B cell (primary cell): ENCODE results near the gene MAP3K2. TPM values are rescaled to one million over a fixed set of nuclear protein-coding genes. Genes with fewer than 3 reads are reported as not detected.

Experiments used
- ATAC-seq: fragments of 200-7000 bp; cut with Tn5 transposase; one replicate; pipeline ENCODE4 v1.10.0; 2021; ENCODE audit warnings: low read depth, mild to moderate bottlenecking, moderate number of reproducible peaks, moderate library complexity
- CTCF ChIA-PET: fragments of 350-600 bp; sonication (Branson Sonifier 250); formaldehyde crosslinking; loops from one replicate; lab custom pipeline; 2021; ENCODE audit warnings: antibody characterized with exemption, inconsistent platforms; lab: Charles Lee
- POLR2A ChIA-PET: fragments of 350-600 bp; sonication (Branson Sonifier 250); formaldehyde crosslinking; loops from one replicate; lab custom pipeline; 2021; ENCODE audit warnings: antibody characterized with exemption; lab: Charles Lee
- DNase-seq: peaks from one replicate; pipeline ENCODE4 v3.0.0; 2013
- H2AFZ ChIP-seq: 2 replicates; pipeline ENCODE4 v1.6.1; 2012; ENCODE audit warnings: mild to moderate bottlenecking, low read depth, low read length; ENCODE audit not compliant: insufficient read depth, poor library complexity, severe bottlenecking
- H3K27ac ChIP-seq, 2 donors: 1 replicate in 1 of 2; 2 replicates in 1 of 2; pipeline ENCODE4 v1.5.1; 2012 to 2013; ENCODE audit warnings: low read length in 2 of 2, mild to moderate bottlenecking in 2 of 2, moderate library complexity in 1 of 2
- H3K27me3 ChIP-seq, 4 experiments: fragments of 200-600 bp in 1 of 4; sonication (generic) in 1 of 4; replicated peaks in 1 of 4; 1 replicate in 2 of 4; 2 replicates in 2 of 4; pipeline versions ENCODE4 v1.6.1 to v1.7.0; 2013 to 2016; ENCODE audit warnings: low read length in 3 of 4, mild to moderate bottlenecking in 2 of 4, mixed read lengths in 1 of 4, moderate library complexity in 1 of 4; ENCODE audit not compliant: insufficient read depth in 4 of 4, control insufficient read depth in 3 of 4; ENCODE audit errors: control extremely low read depth in 1 of 4
- H3K36me3 ChIP-seq, 2 experiments: replicated peaks in 1 of 2; 1 replicate in 1 of 2; 2 replicates in 1 of 2; pipeline versions ENCODE4 v1.6.1 to v1.7.1; 2013; ENCODE audit warnings: low read length in 1 of 2; ENCODE audit not compliant: insufficient read depth in 2 of 2, control insufficient read depth in 1 of 2; ENCODE audit errors: control extremely low read depth in 1 of 2, extremely low read depth in 1 of 2
- H3K4me1 ChIP-seq, 2 donors: fragments of 200-600 bp in 1 of 2; sonication (generic) in 1 of 2; 1 replicate in 1 of 2; 2 replicates in 1 of 2; pipeline versions ENCODE4 v1.5.1 to v1.6.1; 2013 to 2017; ENCODE audit warnings: low read length in 2 of 2; ENCODE audit not compliant: control insufficient read depth in 2 of 2, insufficient read depth in 2 of 2
- H3K4me2 ChIP-seq: replicated peaks from 2 replicates; pipeline ENCODE3; 2012; ENCODE audit warnings: mild to moderate bottlenecking, low read depth, low read length; ENCODE audit not compliant: poor library complexity, severe bottlenecking
- H3K4me3 ChIP-seq, 5 experiments: fragments of 200-600 bp in 1 of 5; sonication (generic) in 1 of 5; 1 replicate in 3 of 5; 2 replicates in 2 of 5; pipeline versions ENCODE4 v1.5.1 to v1.7.0; 2011 to 2016; ENCODE audit warnings: low read length in 4 of 5, mild to moderate bottlenecking in 4 of 5, low read depth in 2 of 5, control low read depth in 1 of 5, moderate library complexity in 1 of 5; ENCODE audit not compliant: insufficient read depth in 1 of 5; ENCODE audit errors: control extremely low read depth in 1 of 5, extremely low read depth in 1 of 5
- H3K79me2 ChIP-seq: fragments of 200-600 bp; sonication (generic); one replicate; pipeline ENCODE4 v1.6.0; 2016; ENCODE audit warnings: low read length; ENCODE audit not compliant: control insufficient read depth, insufficient read depth
- H3K9ac ChIP-seq: fragments of 200-600 bp; sonication (generic); 2 replicates; pipeline ENCODE4 v1.6.1; 2017; ENCODE audit warnings: mild to moderate bottlenecking, low read length, moderate library complexity
- H3K9me3 ChIP-seq, 3 donors: one replicate each; pipeline versions ENCODE4 v1.6.1 to v1.7.1; 2013; ENCODE audit warnings: low read length in 2 of 3; ENCODE audit not compliant: control insufficient read depth in 2 of 3, insufficient read depth in 1 of 3; ENCODE audit errors: control extremely low read depth in 1 of 3
- H4K20me1 ChIP-seq: 2 replicates; pipeline ENCODE4 v1.6.0; 2012; ENCODE audit warnings: mild to moderate bottlenecking, low read length; ENCODE audit not compliant: insufficient read depth, control insufficient read depth, poor library complexity, severe bottlenecking
- H3K27ac Mint-ChIP-seq: one replicate; pipeline ENCODE4 v1.8.0; 2021; ENCODE audit warnings: mixed read lengths
- H3K27me3 Mint-ChIP-seq: one replicate; pipeline ENCODE4 v1.8.0; 2021; ENCODE audit warnings: mixed read lengths
- H3K4me1 Mint-ChIP-seq: one replicate; pipeline ENCODE4 v1.8.0; 2021; ENCODE audit warnings: mixed read lengths
- H3K4me3 Mint-ChIP-seq: one replicate; pipeline ENCODE4 v1.8.0; 2021; ENCODE audit warnings: mixed read lengths
- H3K9me3 Mint-ChIP-seq: one replicate; pipeline ENCODE4 v1.8.0; 2022; ENCODE audit warnings: mixed read lengths; ENCODE audit not compliant: insufficient read depth
- CTCF ChIP-seq: fragments of 200-600 bp; IDR thresholded peaks from one replicate; pipeline ENCODE4 v1.8.0; 2022; ENCODE audit warnings: antibody characterized with exemption, mild to moderate bottlenecking
- EZH2 ChIP-seq: IDR thresholded peaks from 2 replicates; pipeline ENCODE4 v1.6.1; 2012; ENCODE audit warnings: borderline replicate concordance, low read depth, mild to moderate bottlenecking, moderate library complexity, low read length; ENCODE audit not compliant: insufficient read depth, poor library complexity, severe bottlenecking
- WGBS: methylation state at CpG from one replicate; pipeline ENCODE4 v1.1.5; 2013; ENCODE audit warnings: missing lambda C conversion rate; ENCODE audit not compliant: insufficient coverage; 5-methylcytosine and 5-hydroxymethylcytosine counted together
- intact Hi-C: fragments of 100-400 bp; cut with micrococcal nuclease; formaldehyde crosslinking; loops from one replicate; pipeline ENCODE4 v1.10.0; 2022
- polyA plus RNA-seq: library from polyadenylated mRNA; depleted of rRNA; stranded (reverse); fragments of >200 nt; gene quantifications from 2 replicates; pipeline ENCODE4 v1.2.3, GENCODE V29; 2012
- total RNA-seq, 2 donors: library from RNA; stranded (reverse); fragments of 120-200 nt in 1 of 2; gene quantifications; 1 replicate in 1 of 2; 2 replicates in 1 of 2; pipeline versions ENCODE4 v1.2.3 to v1.2.4, GENCODE V29; 2013 to 2022

Gene MAP3K2
- total and polyA plus RNA-seq, 2 donors (not counting 1 experiment from before 2014, with no cell fraction given): 9.9 to 118 TPM

- Mint-ChIP-seq H3K4me1 (peaks cover 16% of the 10 kb centered on the region), H3K27me3 (no peaks in the 10 kb centered on the region), H3K27ac (no peak overlapping the region), H3K9me3 (no peaks in the 10 kb centered on the region), H3K4me3 (no peak overlapping the region)
- H3K4me3 ChIP-seq: no peak overlapping the region
- no peak for DNase-seq
- no peaks in the 10 kb centered on the region for H3K79me2 ChIP-seq
- H3K27me3 ChIP-seq: no peaks in the 10 kb centered on the region
- H3K36me3 ChIP-seq: peaks cover 13 to 70% of the 10 kb centered on the region in 2 experiments
- peaks cover 8% of the 10 kb centered on the region for H4K20me1 ChIP-seq
- WGBS: 50% methylated on average over 2 of the region's 2 CpGs
- intact Hi-C loops: no loop called here
- H2AFZ ChIP-seq: no peak overlapping the region
- ATAC-seq: no peak
- ChIA-PET POLR2A (no interaction called here), CTCF (interaction anchor here (0.9 to 1.1 kb wide), 2 partner anchors 9 to 209 kb away, joined by 3 read pairs; no protein-coding TSS in a partner anchor)
- no peak overlapping the region for H3K4me2 ChIP-seq
- TF ChIP-seq CTCF (no peak), EZH2 (no peak)
- H3K4me1 ChIP-seq: peaks cover 0 to 4% of the 10 kb centered on the region in 2 donors
- no peak overlapping the region for H3K27ac ChIP-seq
- no peak overlapping the region for H3K9ac ChIP-seq
- H3K9me3 ChIP-seq: no peaks in the 10 kb centered on the region
Observed at GRCh38 chr2:127277028-127277427, 110.7 kb downstream of the MAP3K2 start.

DNA sequence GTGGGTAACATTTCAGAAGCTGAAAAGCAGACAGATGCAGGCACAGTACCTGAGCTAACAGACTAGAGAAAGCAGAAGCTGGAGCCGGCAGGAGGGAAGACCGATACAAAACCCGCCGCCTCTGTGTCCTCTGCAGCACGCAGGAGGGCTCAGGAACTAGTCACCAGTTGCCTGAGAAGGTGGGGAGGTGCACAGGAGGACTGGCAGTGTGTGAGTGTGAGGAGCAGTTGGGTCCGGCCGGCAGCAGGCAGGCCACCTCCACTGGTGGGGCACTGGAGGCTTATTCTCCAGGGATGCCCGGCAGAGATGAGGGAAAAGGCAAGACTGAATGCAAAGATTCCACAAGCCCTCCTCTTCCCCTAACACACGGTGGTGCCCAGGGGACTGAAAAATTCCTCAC lies 112.0 kb downstream of the MAP3K2 start:
- Histone ChIP-seq H3K9me3 (no peaks in the 10 kb centered on the region), H3K27ac (no peak overlapping the region), H3K27me3 (no peaks in the 10 kb centered on the region), H3K4me1 (peaks cover 0 to 4% of the 10 kb centered on the region in 2 donors), H3K9ac (no peak overlapping the region), H3K36me3 (peaks cover 8 to 78% of the 10 kb centered on the region in 2 experiments), H2AFZ (no peak overlapping the region), H4K20me1 (no peaks in the 10 kb centered on the region), H3K4me3 (no peak overlapping the region), H3K4me2 (no peak overlapping the region), H3K79me2 (no peaks in the 10 kb centered on the region)
- CTCF ChIA-PET: no interaction called here
- 90% methylated on average over 8 of the region's 9 CpGs for WGBS
- Mint-ChIP-seq H3K9me3 (no peaks in the 10 kb centered on the region), H3K4me3 (no peak overlapping the region), H3K4me1 (peaks cover 16% of the 10 kb centered on the region), H3K27ac (no peak overlapping the region), H3K27me3 (no peaks in the 10 kb centered on the region)
- intact Hi-C loops: no loop called here
- no peak for TF ChIP-seq CTCF
- no peak for TF ChIP-seq EZH2
- no peak for DNase-seq
- POLR2A ChIA-PET: no interaction called here
- ATAC-seq: no peak
